Right cardiac atrium (tissue), 5 donors: Measurements from ENCODE around the gene LHFPL6. TPM values are rescaled to one million over a fixed set of nuclear protein-coding genes. Genes with fewer than 3 reads are reported as not detected.

Experiments
- ATAC-seq, 2 donors: fragments of 200-7000 bp; cut with Tn5 transposase; one replicate each; pipeline versions ENCODE4 v1.8.0 to v1.9.1; 2020; ENCODE audit warnings: moderate library complexity in 2 of 2, mild to moderate bottlenecking in 1 of 2
- DNase-seq, 3 donors: peaks; one replicate each; pipeline ENCODE4 v3.0.0-alpha.2; 2020
- H3K27ac ChIP-seq: one replicate; pipeline ENCODE4 v1.5.1; 2013; ENCODE audit warnings: mild to moderate bottlenecking, low read length, control low read depth, moderate library complexity
- H3K27me3 ChIP-seq: one replicate; pipeline ENCODE4 v1.6.1; 2013; ENCODE audit not compliant: control insufficient read depth, insufficient read depth
- H3K4me1 ChIP-seq: one replicate; pipeline ENCODE4 v1.6.1; 2013; ENCODE audit warnings: low read length; ENCODE audit not compliant: control insufficient read depth, insufficient read depth
- H3K4me3 ChIP-seq: one replicate; pipeline ENCODE4 v1.5.1; 2013; ENCODE audit warnings: low read length, control low read depth
- H3K9me3 ChIP-seq: one replicate; pipeline ENCODE4 v1.6.1; 2013; ENCODE audit warnings: low read length; ENCODE audit not compliant: control insufficient read depth
- WGBS: extraction: QIAGEN DNeasy Blood & Tissue Kit; methylation state at CpG from one replicate; pipeline ENCODE4 v1.1.7; 2013; 5-methylcytosine and 5-hydroxymethylcytosine counted together
- intact Hi-C, 4 donors: fragments of 100-400 bp; cut with DNase I; formaldehyde crosslinking; loops; one replicate each; pipeline versions ENCODE4 v1.11.0 to v1.14.0; 2022 to 2023
- polyA plus RNA-seq: library from polyadenylated mRNA; stranded (reverse); fragments of 200-250 nt; gene quantifications from one replicate; pipeline ENCODE4 v1.2.3, GENCODE V29; 2013
- total RNA-seq, 4 donors: library from RNA; stranded (reverse); fragmentation: NEBNext Ultra II Directional; extraction: Animal tissue kit (Norgen Biotek cat#: 25700); gene quantifications; one replicate each; pipeline ENCODE4 v1.2.1, GENCODE V29; 2021
- donor health status: healthy with polysubstance abuse.
- donor health status: DM: no; HTN: yes; CAD: no.
- donor health status: DM: no; HTN: no; CAD: no.
- donor health status: DM: no; HTN: yes; CAD: no; lungs with severe emphysema.
- donor health status: DM: yes; HTN: yes; CAD: no.

LHFPL6 gene
- total and polyA plus RNA-seq, 5 donors: 54.0 to 66.8 (median 58.5) TPM

GRCh38 chr13:39402221-39402970 is 200.6 kb downstream of the LHFPL6 start:
- H3K4me1 ChIP-seq: peaks cover 6% of the 10 kb centered on the region
- no peaks in the 10 kb centered on the region for H3K9me3 ChIP-seq
- intact Hi-C loops: no loop called here
- H3K27me3 ChIP-seq: no peaks in the 10 kb centered on the region
- H3K27ac ChIP-seq: no peak overlapping the region
- WGBS: 84% methylated on average over 3 of the region's 3 CpGs
- no peak overlapping the region for H3K4me3 ChIP-seq
- ATAC-seq: no peak
- DNase-seq: no peak

- DNase-seq (no peak), ATAC-seq (no peak)
- Histone ChIP-seq H3K9me3 (no peaks in the 10 kb centered on the region), H3K4me1 (peaks cover 6% of the 10 kb centered on the region), H3K4me3 (no peak overlapping the region), H3K27ac (no peak overlapping the region), H3K27me3 (no peaks in the 10 kb centered on the region)
- 83% methylated on average over 3 of the region's 3 CpGs for WGBS
- intact Hi-C loops: no loop called here
Measured at GRCh38 chr13:39401756-39402155, 201.2 kb downstream of the LHFPL6 start.

- no peak overlapping the region for H3K27ac ChIP-seq
- H3K27me3 ChIP-seq: no peaks in the 10 kb centered on the region
- ATAC-seq (no peak), DNase-seq (no peak)
- no peaks in the 10 kb centered on the region for H3K9me3 ChIP-seq
- intact Hi-C loops: no loop called here
- H3K4me1 ChIP-seq: peaks cover 6% of the 10 kb centered on the region
- no peak overlapping the region for H3K4me3 ChIP-seq
- 86% methylated on average over 4 of the region's 4 CpGs for WGBS
Measured at GRCh38 chr13:39401046-39401705, 201.8 kb downstream of the LHFPL6 start.

GRCh38 chr13:39399102-39399501 is 203.9 kb downstream of the LHFPL6 start:
- no peak overlapping the region for H3K4me3 ChIP-seq
- ATAC-seq: no peak
- intact Hi-C loops: no loop called here
- no peak overlapping the region for H3K27ac ChIP-seq
- peaks cover 11% of the 10 kb centered on the region for H3K4me1 ChIP-seq
- no peak for DNase-seq
- no peaks in the 10 kb centered on the region for H3K27me3 ChIP-seq
- H3K9me3 ChIP-seq: no peaks in the 10 kb centered on the region

GRCh38 chr13:39397896-39398265 is 205.1 kb downstream of the LHFPL6 start:
- DNase-seq (peak; percentile 46 to 79 (median 63)), ATAC-seq (peak; percentile 71 to 82)
- intact Hi-C loops: no loop called here
- Histone ChIP-seq H3K4me1 (peaks cover 11% of the 10 kb centered on the region), H3K9me3 (no peaks in the 10 kb centered on the region), H3K27ac (peak overlapping the region; percentile 45), H3K4me3 (no peak overlapping the region), H3K27me3 (no peaks in the 10 kb centered on the region)
- 42% methylated on average over 3 of the region's 3 CpGs for WGBS

- Histone ChIP-seq H3K27me3 (no peaks in the 10 kb centered on the region), H3K4me1 (peaks cover 9% of the 10 kb centered on the region), H3K4me3 (no peak overlapping the region), H3K9me3 (no peaks in the 10 kb centered on the region), H3K27ac (peak overlapping the region; percentile 17)
- no peak for ATAC-seq
- intact Hi-C loops: no loop called here
- DNase-seq: no peak
- 57% methylated on average over 11 of the region's 11 CpGs for WGBS
Measured at GRCh38 chr13:39397226-39397895, 205.6 kb downstream of the LHFPL6 start.

- intact Hi-C loops: no loop called here
- ATAC-seq: peak; percentile 74 to 76
- H3K27ac ChIP-seq: peak overlapping the region; percentile 81
- WGBS: 23% methylated on average over 13 of the region's 13 CpGs
- H3K4me1 ChIP-seq: peaks cover 9% of the 10 kb centered on the region
- H3K27me3 ChIP-seq: no peaks in the 10 kb centered on the region
- DNase-seq: peak; percentile 27 to 70 (median 66)
- no peaks in the 10 kb centered on the region for H3K9me3 ChIP-seq
- peak overlapping the region; percentile 30 for H3K4me3 ChIP-seq
Measured at GRCh38 chr13:39394796-39395678, 208.0 kb downstream of the LHFPL6 start.

- intact Hi-C loops: no loop called here
- WGBS: 81% methylated on average over 2 of the region's 2 CpGs
- Histone ChIP-seq H3K27ac (no peak overlapping the region), H3K27me3 (no peaks in the 10 kb centered on the region), H3K4me3 (no peak overlapping the region), H3K9me3 (no peaks in the 10 kb centered on the region), H3K4me1 (peaks cover 16% of the 10 kb centered on the region)
- ATAC-seq (no peak), DNase-seq (no peak)
Measured at GRCh38 chr13:39391761-39392160, 211.2 kb downstream of the LHFPL6 start.

GRCh38 chr13:39389013-39389412 is 214.0 kb downstream of the LHFPL6 start:
- WGBS: 67% methylated on average over 5 of the region's 5 CpGs
- no peak for DNase-seq
- no peak for ATAC-seq
- Histone ChIP-seq H3K4me3 (no peak overlapping the region), H3K27ac (no peak overlapping the region), H3K9me3 (no peaks in the 10 kb centered on the region), H3K27me3 (no peaks in the 10 kb centered on the region), H3K4me1 (peaks cover 12% of the 10 kb centered on the region)
- intact Hi-C loops: no loop called here

GRCh38 chr13:39385621-39386231 is 217.3 kb downstream of the LHFPL6 start:
- no peaks in the 10 kb centered on the region for H3K9me3 ChIP-seq
- H3K27ac ChIP-seq: no peak overlapping the region
- ATAC-seq (peak; percentile 69 to 81), DNase-seq (no peak)
- no peak overlapping the region for H3K4me3 ChIP-seq
- WGBS: 23% methylated on average over 3 of the region's 3 CpGs
- intact Hi-C loops: no loop called here
- peaks cover 12% of the 10 kb centered on the region for H3K4me1 ChIP-seq
- H3K27me3 ChIP-seq: no peaks in the 10 kb centered on the region
